DMS79 (cell line): ENCODE measurements around the gene CTSV.
A peak's percentile ranks its signal among the peaks of the same experiment; 100 is the strongest.
"Not testable (repeated sequence)": the region's sequence is repeated elsewhere in the genome, so short reads cannot be mapped to it uniquely, and the experiment has no call there.

ENCODE experiments used
- DNase-seq: peaks from one replicate; lab custom pipeline; 2025; lab: John Stamatoyannopoulos, UW

CTSV gene

GRCh38 chr9:97038611-97039513 is at the start of gene CTSV:
Gene CTSV, minus strand, starts transcription at chr9:97039142. Its CDS starts 1,099 bp downstream, at chr9:97038043.
- peak; percentile 28 for DNase-seq

DNA sequence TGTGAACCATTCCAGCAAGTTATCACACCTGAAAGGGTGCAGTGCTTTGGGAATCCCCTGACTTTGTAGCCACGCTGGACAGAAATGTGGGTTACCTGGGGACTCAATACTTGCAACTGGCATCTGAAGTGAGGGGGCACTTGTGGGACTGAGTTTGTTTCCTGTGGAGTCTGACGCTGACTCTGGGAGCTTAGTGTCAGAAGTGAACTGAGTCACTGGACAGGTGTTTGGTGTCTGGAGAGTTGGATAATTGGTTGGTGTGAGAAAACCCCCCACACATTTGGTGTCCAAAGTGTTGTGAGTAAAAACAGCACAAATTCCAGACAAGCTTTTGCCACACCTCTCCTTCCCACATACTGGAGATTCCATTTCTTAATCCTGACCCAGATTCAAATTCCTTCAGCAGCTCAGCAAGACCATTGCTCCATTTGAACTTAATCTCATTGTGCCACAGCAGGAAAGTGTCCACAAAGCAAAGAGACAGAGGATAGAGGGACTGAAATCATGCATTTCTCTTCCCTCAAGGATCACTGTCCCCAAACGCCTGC is 48.8 kb upstream of the CTSV start:
- not testable (repeated sequence) for DNase-seq

GRCh38 chr9:97084562-97084991 is 45.6 kb upstream of the CTSV start:
- not testable (repeated sequence) for DNase-seq

- DNase-seq: no peak
Observed at GRCh38 chr9:97078362-97078761, 39.4 kb upstream of the CTSV start.

- no peak for DNase-seq
Observed at GRCh38 chr9:97077452-97078295, 38.7 kb upstream of the CTSV start.

GRCh38 chr9:97076731-97077451 is 37.9 kb upstream of the CTSV start:
- not testable (repeated sequence) for DNase-seq

DNA sequence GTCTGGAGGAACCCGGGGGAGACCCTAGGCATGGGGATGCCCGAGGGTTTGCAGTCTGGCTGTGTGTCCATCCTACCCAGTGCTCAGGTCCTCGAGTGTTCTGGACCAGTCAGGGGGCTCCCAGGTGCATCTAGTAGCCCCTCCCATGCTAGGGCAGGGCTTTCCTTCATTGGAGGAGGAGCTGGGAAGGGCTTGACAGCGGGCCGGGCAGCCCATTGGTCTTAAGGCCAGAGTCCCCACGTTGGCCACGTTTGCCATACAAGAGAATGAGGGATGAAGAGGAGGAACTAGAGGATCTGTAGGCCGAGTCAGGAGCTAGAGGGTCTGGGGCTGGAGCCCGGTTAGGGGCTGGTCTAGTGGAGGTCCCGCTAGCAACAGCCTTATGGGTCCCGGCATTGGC is 37.3 kb upstream of the CTSV start:
- no peak for DNase-seq

GRCh38 chr9:97075289-97075985 is 36.5 kb upstream of the CTSV start:
- DNase-seq: no peak

GRCh38 chr9:97073506-97073905 is 34.6 kb upstream of the CTSV start:
- DNase-seq: no peak

DNA sequence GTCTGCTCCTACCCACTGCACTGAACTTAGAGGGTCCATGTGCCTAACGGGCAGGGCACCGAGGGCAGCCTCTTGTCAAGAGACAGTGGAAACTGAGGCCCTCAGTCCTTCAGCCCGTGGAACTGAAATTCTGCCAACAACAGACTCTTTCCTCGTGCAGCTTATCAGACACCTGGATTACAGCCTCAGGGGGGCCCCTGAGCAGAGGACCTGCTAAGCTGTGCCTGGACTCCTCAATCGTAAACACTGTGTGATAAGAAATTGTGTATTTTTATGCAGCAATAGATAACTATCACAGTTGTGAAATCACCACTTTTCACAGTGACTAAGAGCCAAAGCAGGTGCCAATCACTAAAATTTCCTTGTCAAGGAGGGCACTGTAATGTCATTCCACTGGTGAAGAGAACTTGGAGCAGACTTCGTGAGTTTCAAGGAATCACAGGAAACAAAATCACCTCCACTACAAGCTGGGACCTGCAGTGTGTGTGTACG is 33.4 kb upstream of the CTSV start:
- DNase-seq: no peak

DNA sequence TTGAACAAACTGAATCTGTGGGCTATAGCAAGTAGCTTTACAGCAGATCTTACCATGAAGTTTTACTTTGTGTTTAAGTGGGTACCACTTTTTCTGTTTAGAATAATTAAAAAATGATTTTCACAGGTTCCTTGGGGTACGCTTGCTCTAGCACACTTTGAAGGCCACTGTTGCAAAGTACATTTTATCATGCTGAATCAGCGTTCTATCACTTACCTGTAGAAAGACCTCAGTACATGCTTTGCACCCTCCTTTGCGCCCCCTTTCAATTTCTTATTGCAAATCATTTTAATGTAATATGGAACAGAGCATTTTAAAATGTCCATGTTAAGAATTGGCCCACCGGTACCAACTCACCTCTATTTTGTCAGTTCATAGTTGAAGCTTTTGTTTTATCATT is 31.4 kb upstream of the CTSV start:
- not testable (repeated sequence) for DNase-seq

GRCh38 chr9:97067490-97067889 is 28.5 kb upstream of the CTSV start:
- DNase-seq: no peak

DNA sequence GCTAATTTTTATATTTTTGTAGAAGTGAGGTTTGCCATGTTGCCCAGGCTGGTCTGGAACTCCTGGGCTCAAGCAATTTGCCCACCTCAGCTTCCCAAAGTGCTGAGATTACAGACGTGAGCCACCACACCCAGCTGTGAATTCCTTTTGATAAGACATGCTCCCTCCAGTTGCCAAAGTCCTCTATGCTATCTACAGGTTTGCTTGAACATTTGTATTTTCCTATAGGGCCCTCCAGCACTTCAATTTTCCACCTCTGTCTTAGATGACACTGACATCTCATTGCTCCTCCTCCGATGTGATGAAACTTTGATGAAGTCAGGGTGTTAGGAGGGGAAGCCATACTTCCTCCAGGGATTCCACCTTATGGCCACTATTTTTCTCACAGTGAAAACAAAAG is 25.2 kb upstream of the CTSV start:
- no peak for DNase-seq

DNA sequence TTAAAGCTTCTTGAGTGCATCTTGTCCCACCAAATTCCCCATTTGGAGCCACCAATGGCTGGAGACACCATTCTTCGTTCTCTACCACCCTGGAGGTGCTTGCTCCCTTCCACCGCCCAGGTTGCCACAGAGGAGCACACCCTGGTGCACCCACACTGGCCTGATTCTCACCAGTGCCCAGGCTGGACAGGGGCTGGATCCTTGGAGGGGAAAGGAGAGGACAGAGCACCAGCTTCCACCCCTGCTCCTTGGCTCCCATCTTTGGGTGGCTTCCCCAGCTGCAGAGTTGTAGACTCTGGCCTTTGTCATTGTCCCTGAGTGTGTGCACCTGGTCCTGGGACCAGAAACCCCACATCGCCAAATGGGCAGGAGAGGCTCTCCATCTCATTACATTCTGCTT is 21.9 kb upstream of the CTSV start:
- DNase-seq: no peak

DNA sequence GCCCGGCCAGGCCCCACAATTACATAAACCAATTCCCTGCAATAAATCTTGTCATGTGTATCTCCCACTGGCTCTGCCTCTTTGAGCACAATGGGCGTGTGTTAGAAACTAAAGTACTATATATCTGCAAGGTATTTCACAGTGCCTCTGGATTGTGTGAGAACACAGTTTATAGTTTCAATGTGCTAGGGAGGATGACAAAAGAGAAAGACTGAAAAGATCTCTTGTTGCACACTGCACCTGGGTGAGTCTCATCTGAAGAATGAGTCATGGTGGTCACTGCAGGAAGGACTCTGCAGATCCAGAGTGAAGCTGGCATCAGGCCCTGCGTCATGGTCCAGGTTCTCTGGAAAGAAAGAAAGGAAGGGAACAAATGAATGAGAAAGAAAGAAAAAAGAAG is 20.7 kb upstream of the CTSV start:
- DNase-seq: no peak

- DNase-seq: no peak
Observed at GRCh38 chr9:97057651-97058050, 18.7 kb upstream of the CTSV start.

GRCh38 chr9:97055891-97056290 is 16.9 kb upstream of the CTSV start:
- DNase-seq: not testable (repeated sequence)

DNA sequence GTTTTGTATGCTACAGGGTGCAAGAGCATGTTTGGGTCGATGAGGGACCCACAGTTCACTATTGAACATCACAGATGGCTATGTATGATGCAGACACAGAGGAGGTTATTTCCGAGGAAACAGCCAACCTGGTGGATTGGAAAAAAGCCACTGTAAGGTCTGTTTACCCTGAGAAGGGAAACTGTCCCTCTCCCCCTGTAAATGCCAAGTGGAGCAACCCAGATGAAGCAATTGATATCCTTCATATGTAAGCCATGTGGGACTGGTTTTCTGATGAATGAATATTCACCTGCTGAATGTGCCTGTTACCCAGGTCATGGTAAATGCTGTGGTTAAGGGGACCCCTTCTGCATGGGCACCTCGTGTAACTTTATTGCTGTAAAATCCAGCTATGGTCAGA is 14.8 kb upstream of the CTSV start:
- no peak for DNase-seq

DNA sequence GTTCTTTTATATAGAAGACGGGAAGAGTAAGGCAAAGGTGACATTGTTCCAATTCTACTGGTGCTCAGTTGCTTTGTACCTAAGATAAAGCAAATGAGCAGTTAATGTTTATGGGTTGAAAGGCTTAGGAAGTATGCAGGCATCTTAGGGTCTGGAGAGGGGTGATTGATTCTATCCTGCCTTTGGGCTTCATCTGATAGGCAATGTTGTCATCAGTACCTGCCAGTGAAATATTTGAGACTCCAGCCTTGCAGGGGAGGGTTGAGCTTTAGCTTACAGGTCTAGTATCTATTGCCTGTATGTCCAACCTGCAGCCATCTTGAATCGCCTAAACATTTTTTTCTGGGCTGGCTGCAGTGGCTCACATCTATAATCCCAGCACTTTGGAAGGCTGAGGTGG is 13.8 kb upstream of the CTSV start:
- no peak for DNase-seq

DNA sequence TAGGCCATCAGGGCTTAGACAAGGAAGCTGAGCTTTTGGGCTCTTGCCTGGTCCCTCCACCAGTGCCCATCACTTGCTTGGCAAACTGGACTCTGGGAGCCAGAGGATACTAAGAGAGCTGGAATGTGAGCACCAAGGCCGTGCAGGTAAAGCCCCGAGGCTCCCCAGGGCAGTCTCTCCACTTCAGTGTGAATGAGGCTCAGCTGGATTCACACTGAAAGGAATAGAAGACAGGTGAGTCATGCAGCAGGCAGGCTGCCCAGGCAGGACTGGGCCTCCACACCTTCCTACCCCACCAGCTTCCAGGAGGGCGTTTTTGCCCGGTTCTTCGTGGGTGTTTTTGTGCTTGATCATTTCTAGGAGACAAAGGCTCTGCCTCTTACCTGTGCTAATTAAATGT is 7.3 kb upstream of the CTSV start:
- DNase-seq: no peak

- DNase-seq: no peak
Observed at GRCh38 chr9:97045300-97045699, 6.4 kb upstream of the CTSV start.
